GM12874 (cell line): ENCODE data around the gene NLRC3.

Experiments used
- CTCF ChIP-seq: IDR thresholded peaks from 2 replicates; pipeline ENCODE4 v1.5.1; 2011; ENCODE audit warnings: low read depth, mild to moderate bottlenecking, control low read depth, low read length, moderate library complexity; ENCODE audit not compliant: insufficient read depth

Gene NLRC3

DNA sequence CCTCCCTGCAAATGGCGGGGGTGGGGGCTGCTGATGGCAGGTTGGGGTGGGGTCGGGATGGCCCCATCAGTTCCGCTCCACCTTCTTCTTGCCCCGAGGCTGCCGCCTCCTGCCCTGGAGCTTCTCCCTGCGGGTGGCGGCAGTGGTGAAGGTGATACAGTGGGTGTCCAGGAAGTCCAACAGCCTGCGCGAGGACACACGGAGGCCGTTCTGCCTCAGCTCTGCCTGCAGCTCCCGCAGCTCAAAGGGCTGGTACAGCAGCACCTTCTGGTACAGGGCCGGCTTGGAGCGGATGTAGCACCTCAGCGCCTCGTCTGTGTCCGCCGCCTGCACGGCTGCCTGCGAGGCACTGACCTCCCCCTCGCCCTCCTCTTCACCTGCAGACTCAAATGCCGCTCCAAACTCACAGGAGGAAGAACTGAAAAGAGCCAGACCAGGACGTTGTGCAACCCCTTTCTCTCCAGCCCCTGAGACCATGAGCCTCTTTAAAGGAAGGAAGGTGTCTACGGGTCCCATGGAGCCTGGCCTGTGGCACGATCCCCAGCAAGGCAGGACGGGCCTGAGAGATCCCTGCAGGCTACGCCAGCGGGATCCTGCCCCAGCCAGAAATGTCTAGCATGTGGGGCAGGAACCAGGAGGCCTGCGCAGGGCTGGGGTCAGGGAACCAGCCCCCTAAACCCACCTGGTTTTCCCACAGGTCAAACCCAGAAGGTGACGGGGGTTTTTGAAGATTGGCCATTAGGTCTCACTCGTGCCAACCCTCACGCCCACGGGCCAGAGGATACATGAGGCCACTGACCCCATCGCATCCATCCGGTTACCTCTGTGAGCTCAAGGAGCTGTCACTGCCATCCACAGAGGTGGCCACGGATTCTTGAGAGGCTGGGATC, 5.3 kb upstream of the NLRC3 start:
- TF ChIP-seq CTCF = no peak

GRCh38 chr16:3581392-3581791, 4.2 kb upstream of the NLRC3 start:
- no peak for TF ChIP-seq CTCF

DNA sequence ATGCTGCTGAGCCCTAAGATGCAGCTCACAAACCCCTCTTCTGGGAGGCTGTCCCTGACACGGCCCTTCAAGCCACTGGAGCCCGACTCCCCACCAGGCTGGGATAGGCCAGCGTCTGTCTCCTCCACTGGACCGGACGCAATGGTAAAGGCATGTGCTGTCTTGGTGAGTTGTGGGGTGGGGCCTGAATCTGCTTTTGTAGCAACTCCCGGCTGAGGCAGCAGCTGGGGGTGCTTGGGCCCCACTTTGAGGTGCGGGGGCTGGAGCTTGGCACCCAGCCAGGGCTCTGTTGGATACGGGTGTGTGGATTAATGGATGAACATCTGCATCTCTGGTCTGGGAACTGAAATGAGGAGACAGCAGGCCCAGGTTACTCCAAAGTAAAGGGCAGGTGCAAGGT, 3.5 kb upstream of the NLRC3 start:
- no peak for TF ChIP-seq CTCF

GRCh38 chr16:3580251-3580651, 3.0 kb upstream of the NLRC3 start:
- TF ChIP-seq CTCF = no peak

GRCh38 chr16:3579776-3580175, 2.6 kb upstream of the NLRC3 start:
- no peak for TF ChIP-seq CTCF

GRCh38 chr16:3578610-3579551, 1.7 kb upstream of the NLRC3 start:
- TF ChIP-seq CTCF = no peak

- TF ChIP-seq CTCF = no peak
Measured at GRCh38 chr16:3578121-3578520, 918 bp upstream of the NLRC3 start.
